T-helper 9 cell (primary cell): ENCODE results near the gene PGM1.

Experiments used
- DNase-seq: peaks from one replicate; pipeline ENCODE4 v3.0.0-alpha.2; 2020

The PGM1 gene

GRCh38 chr1:63635681-63636080 lies 42.5 kb downstream of the PGM1 start:
- DNase-seq: no peak

- DNase-seq: no peak
These were observed 43.2 kb downstream of the PGM1 start for GRCh38 chr1:63636192-63637105.

- no peak for DNase-seq
These were observed 45.3 kb downstream of the PGM1 start for GRCh38 chr1:63638471-63638870.

GRCh38 chr1:63638875-63639274 lies 45.7 kb downstream of the PGM1 start:
- DNase-seq: no peak

- no peak for DNase-seq
These were observed 47.7 kb downstream of the PGM1 start for GRCh38 chr1:63640633-63641567.

- no peak for DNase-seq
These were observed 48.4 kb downstream of the PGM1 start for GRCh38 chr1:63641615-63642014.

GRCh38 chr1:63642901-63643300 lies 49.7 kb downstream of the PGM1 start:
- no peak for DNase-seq

- no peak for DNase-seq
These were observed 50.3 kb downstream of the PGM1 start for GRCh38 chr1:63643517-63643916.

- DNase-seq: no peak
These were observed 50.7 kb downstream of the PGM1 start for GRCh38 chr1:63643926-63644325.

GRCh38 chr1:63645317-63645716 lies 52.1 kb downstream of the PGM1 start:
- DNase-seq: no peak

GRCh38 chr1:63648689-63649088 lies 55.5 kb downstream of the PGM1 start:
- DNase-seq: no peak

- no peak for DNase-seq
These were observed 58.0 kb downstream of the PGM1 start for GRCh38 chr1:63651161-63651701.

- no peak for DNase-seq
These were observed 60.8 kb downstream of the PGM1 start for GRCh38 chr1:63653976-63654375.

GRCh38 chr1:63659448-63659847 lies 66.2 kb downstream of the PGM1 start:
- no peak for DNase-seq

- no peak for DNase-seq
These were observed 69.0 kb downstream of the PGM1 start for GRCh38 chr1:63662056-63662836.

- DNase-seq: no peak
These were observed 69.6 kb downstream of the PGM1 start for GRCh38 chr1:63662841-63663240.

GRCh38 chr1:63663301-63663700 lies 70.1 kb downstream of the PGM1 start:
- DNase-seq: no peak

- DNase-seq: no peak
These were observed 70.7 kb downstream of the PGM1 start for GRCh38 chr1:63663873-63664272.

- DNase-seq: no peak
These were observed 71.5 kb downstream of the PGM1 start for GRCh38 chr1:63664742-63665141.

GRCh38 chr1:63665410-63665809 lies 72.2 kb downstream of the PGM1 start:
- no peak for DNase-seq

GRCh38 chr1:63665824-63666223 lies 72.6 kb downstream of the PGM1 start:
- DNase-seq: no peak

- DNase-seq: no peak
These were observed 75.1 kb downstream of the PGM1 start for GRCh38 chr1:63668298-63668697.
